GM12878 (cell line): ENCODE measurements around the gene CACTIN. TPM values are rescaled to one million over a fixed set of nuclear protein-coding genes. Genes with fewer than 3 reads are reported as not detected.

Source experiments
- ATAC-seq: fragments of 200-7000 bp; cut with Tn5 transposase; 3 replicates; pipeline ENCODE4 v1.9.1; 2020; ENCODE audit warnings: mild to moderate bottlenecking, moderate library complexity
- BruUV-seq: library from RNA; stranded (reverse); fragments of 400-500 nt; replicated peaks from 2 replicates; lab custom pipeline; 2021; lab: Mats Ljungman, UMichigan
- CTCF ChIA-PET: fragments of 300-600 bp; sonication (Branson Sonifier 250); formaldehyde crosslinking; extraction: SDS; loops from one replicate; lab custom pipeline; 2021; ENCODE audit warnings: inconsistent platforms; lab: Yijun Ruan, JAX
- POLR2A ChIA-PET: fragments of 350-600 bp; formaldehyde crosslinking; extraction: SDS; loops from one replicate; lab custom pipeline; 2021; ENCODE audit warnings: inconsistent platforms; lab: Charles Lee
- RAD21 ChIA-PET: fragments of 300-600 bp; sonication (Branson Sonifier 250); formaldehyde crosslinking; loops from one replicate; lab custom pipeline; 2023; ENCODE audit warnings: antibody characterized with exemption; ENCODE audit not compliant: unreplicated experiment; lab: Charles Lee
- SMC1A ChIA-PET: fragments of 300-600 bp; sonication (Branson Sonifier 250); formaldehyde crosslinking; loops from one replicate; lab custom pipeline; 2023; ENCODE audit not compliant: unreplicated experiment, uncharacterized antibody; lab: Charles Lee
- DNase-seq: peaks from one replicate; pipeline ENCODE4 v3.0.0-alpha.2; 2011; ENCODE audit warnings: low read depth, low spot score
- FAIRE-seq: peaks from 3 replicates; lab custom pipeline; 2011; peaks lifted over from hg19 to GRCh38; lab: Jason Lieb, UNC
- H2AFZ ChIP-seq: 2 replicates; pipeline ENCODE4 v1.6.0; 2011; ENCODE audit warnings: low read depth, low read length, control low read depth; ENCODE audit not compliant: control insufficient read depth
- H3K27ac ChIP-seq: 2 replicates; pipeline ENCODE4 v1.5.1; 2011; ENCODE audit warnings: control low read depth; ENCODE audit not compliant: control insufficient read depth, insufficient read depth
- H3K27me3 ChIP-seq, 2 experiments: replicated peaks in 1 of 2; 2 replicates each; pipeline versions ENCODE4 v1.6.0 to v1.6.1; 2011; ENCODE audit warnings: low read length in 1 of 2; ENCODE audit not compliant: control insufficient read depth in 2 of 2, insufficient read depth in 2 of 2
- H3K36me3 ChIP-seq, 2 experiments: 2 replicates each; pipeline ENCODE4 v1.5.1; 2011; ENCODE audit warnings: low read length in 1 of 2; ENCODE audit not compliant: control insufficient read depth in 2 of 2, insufficient read depth in 2 of 2
- H3K4me1 ChIP-seq: 2 replicates; pipeline ENCODE4 v1.6.1; 2011; ENCODE audit warnings: mild to moderate bottlenecking, low read length, moderate library complexity, mixed read lengths; ENCODE audit not compliant: control insufficient read depth, insufficient read depth
- H3K4me2 ChIP-seq: 2 replicates; pipeline ENCODE4 v1.6.0; 2011; ENCODE audit warnings: control low read depth; ENCODE audit not compliant: control insufficient read depth, insufficient read depth
- H3K4me3 ChIP-seq: fragments of 200-600 bp; sonication (generic); 2 replicates; pipeline ENCODE4 v1.5.1; 2016
- H3K79me2 ChIP-seq: 2 replicates; pipeline ENCODE4 v1.6.0; 2011; ENCODE audit warnings: low read length; ENCODE audit not compliant: control insufficient read depth, insufficient read depth
- H3K9ac ChIP-seq: 2 replicates; pipeline ENCODE4 v1.8.0; 2011; ENCODE audit warnings: low read length, control low read depth, mixed read lengths; ENCODE audit not compliant: control insufficient read depth, insufficient read depth
- H3K9me3 ChIP-seq: replicated peaks from 3 replicates; pipeline ENCODE4 v1.5.1; 2011; ENCODE audit warnings: mild to moderate bottlenecking, low read length; ENCODE audit not compliant: control insufficient read depth, insufficient read depth
- H4K20me1 ChIP-seq: 2 replicates; pipeline ENCODE4 v1.6.0; 2011; ENCODE audit not compliant: control insufficient read depth, insufficient read depth
- CBX3 ChIP-seq: fragments of 200-600 bp; sonication (generic); IDR thresholded peaks from 2 replicates; pipeline ENCODE4 v1.6.1; 2016; ENCODE audit warnings: low read depth, borderline replicate concordance
- HDAC6 ChIP-seq: fragments of 200-600 bp; sonication (generic); IDR thresholded peaks from one replicate; pipeline ENCODE4 v1.8.0; 2017; ENCODE audit warnings: antibody characterized with exemption; ENCODE audit not compliant: unreplicated experiment
- KLF5 ChIP-seq: fragments of 450-650 bp; IDR thresholded peaks from 2 replicates; pipeline ENCODE4 v1.6.1; 2014; ENCODE audit warnings: mild to moderate bottlenecking; ENCODE audit not compliant: partially characterized antibody
- MYB ChIP-seq: fragments of 150-350 bp; IDR thresholded peaks from 2 replicates; pipeline ENCODE4 v1.6.1; 2014; ENCODE audit warnings: mild to moderate bottlenecking, low read depth, low read length, borderline replicate concordance
- PRDM15 ChIP-seq: fragments of 450-650 bp; formaldehyde crosslinking; IDR thresholded peaks from 2 replicates; pipeline ENCODE4 v1.4.0; 2020; ENCODE audit warnings: mild to moderate bottlenecking, moderate library complexity
- RFX5 ChIP-seq: IDR thresholded peaks from 2 replicates; pipeline ENCODE4 v1.6.1; 2011; ENCODE audit warnings: low read depth, low read length, improper control_type of control experiment
- TARDBP ChIP-seq: IDR thresholded peaks from 2 replicates; pipeline ENCODE4 v1.6.1; 2016; ENCODE audit warnings: borderline replicate concordance
- TCF12 ChIP-seq: IDR thresholded peaks from 2 replicates; pipeline ENCODE4 v1.6.1; 2011; ENCODE audit warnings: low read depth, mild to moderate bottlenecking, low read length
- USF2 ChIP-seq: IDR thresholded peaks from 2 replicates; pipeline ENCODE4 v1.6.1; 2011; ENCODE audit warnings: low read depth, low read length, improper control_type of control experiment, borderline replicate concordance
- WGBS: methylation state at CpG from one replicate; pipeline ENCODE4 v1.1.6; 2016; ENCODE audit warnings: low lambda C conversion rate; ENCODE audit not compliant: insufficient replicate concordance, insufficient coverage; ENCODE audit errors: missing lambda C conversion rate; 5-methylcytosine and 5-hydroxymethylcytosine counted together
- in situ Hi-C: fragments of 300-500 bp; cut with MboI; formaldehyde crosslinking; loops from 9 replicates; pipeline ENCODE4 v1.14.3; 2018; ENCODE audit warnings: mixed read lengths
- intact Hi-C: fragments of 100-400 bp; cut with micrococcal nuclease; formaldehyde crosslinking; loops from one replicate; pipeline ENCODE4 v1.14.2; 2022; ENCODE audit not compliant: unreplicated experiment
- polyA plus RNA-seq, 11 experiments: library from polyadenylated mRNA; depleted of rRNA in 4 of 11; unstranded in 6 of 11; stranded (reverse) in 5 of 11; fragments of >200 nt; fragmentation: Nextera tagmentation in 4 of 11; fragmentation: Illumina TruSeq in 1 of 11; extraction: Ambion mirVana in 4 of 11; extraction: Trizol in 1 of 11; gene quantifications; 1 replicate in 1 of 11; 2 replicates in 10 of 11; pipeline versions ENCODE4 v1.2.1 to v1.2.3, GENCODE V29; 2011 to 2016; ENCODE audit warnings: inconsistent platforms in 2 of 11, missing spikeins in 2 of 11, low read depth in 1 of 11
- total RNA-seq, 4 experiments: library from RNA; depleted of rRNA in 3 of 4; stranded (reverse); fragments of >200 nt in 3 of 4; fragmentation: Illumina TruSeq in 1 of 4; extraction: Trizol in 1 of 4; gene quantifications; 2 replicates each; pipeline versions ENCODE4 v1.2.1 to v1.2.3, GENCODE V29; 2013 to 2021

Gene CACTIN
- total and polyA plus RNA-seq, 10 of the 15 experiments (the other 5 are each of a cell fraction or from before 2014, with no cell fraction given), result 0.40 to 31.4 (median 12.5) TPM

GRCh38 chr19:3590991-3591659, 35.5 kb downstream of the CACTIN start:
- H2AFZ ChIP-seq, result no peak overlapping the region
- no peaks in the 10 kb centered on the region for H4K20me1 ChIP-seq
- no peak overlapping the region for H3K9ac ChIP-seq
- intact Hi-C loops, result no loop called here
- peaks cover 2% of the 10 kb centered on the region; the same call in 1 of the 3 replicates for H3K9me3 ChIP-seq
- H3K27me3 ChIP-seq, result no peaks in the 10 kb centered on the region
- FAIRE-seq, result no peak
- DNase-seq, result no peak
- TF ChIP-seq USF2 (no peak), TARDBP (no peak), PRDM15 (CRISPR knock-in tag) (no peak), MYB (no peak), TCF12 (no peak), RFX5 (no peak), CBX3 (no peak), HDAC6 (no peak), KLF5 (no peak)
- no peaks in the 10 kb centered on the region for H3K79me2 ChIP-seq
- SMC1A ChIA-PET, result interaction anchor here (0.7 to 1.0 kb wide), 2 partner anchors 17 to 45 kb away, joined by 3 read pairs; no protein-coding TSS in a partner anchor
- CTCF ChIA-PET, result interaction anchor here (0.9 to 1.9 kb wide), 9 partner anchors 10 to 266 kb away, joined by 3 to 7 read pairs (median 4); no protein-coding TSS in a partner anchor
- H3K4me1 ChIP-seq, result no peaks in the 10 kb centered on the region
- in situ Hi-C loops, result no loop called here
- H3K4me3 ChIP-seq, result no peak overlapping the region
- no TSS peak for BruUV-seq
- WGBS, result 30% methylated on average over 8 of the region's 8 CpGs
- no peak for ATAC-seq
- POLR2A ChIA-PET, result interaction anchor here (0.5 to 1.0 kb wide), 3 partner anchors 14 to 36 kb away, joined by 3 to 5 read pairs (median 3); no protein-coding TSS in a partner anchor
- RAD21 ChIA-PET, result no interaction called here
- no peaks in the 10 kb centered on the region for H3K36me3 ChIP-seq
- H3K27ac ChIP-seq, result no peak overlapping the region
- no peak overlapping the region for H3K4me2 ChIP-seq
